ENCODE results near the gene CIC. TPM values are rescaled to one million over a fixed set of nuclear protein-coding genes. Genes with fewer than 3 reads are reported as not detected.

The CIC gene
- polyA plus RNA-seq, 2 of the 4 experiments (the other 2 are of a cell fraction), result 7.2 to 56.4 TPM

- Histone ChIP-seq H3K9me3 (no peaks in the 10 kb centered on the region), H3K4me3 (peak overlapping the region; percentile 75), H3K27ac (peak overlapping the region; percentile 71 to 78), H3K4me2 (peak overlapping the region; percentile 91), H3K4me1 (peaks cover 19% of the 10 kb centered on the region; the same call in 2 of the 3 replicates)
- WGBS (ENCODE audit: missing lambda C conversion rate), result 74% methylated on average over 69 of the region's 92 CpGs
- no peak for TF ChIP-seq ZFP36 (IDR thresholded peaks at IDR 0.05; ENCODE audit: borderline replicate concordance, partially characterized antibody)
- 0 out of 2 replicates have a peak, but pooled peaks have one; percentile 49 for TF ChIP-seq TP53 (CRISPR knock-in tag; IDR thresholded peaks at IDR 0.05)
- ChIA-PET POLR2A (no interaction called here), CTCF (interaction anchor here (0.9 to 6.3 kb wide), 13 partner anchors 9 to 289 kb away, joined by 3 to 39 read pairs (median 6); partner anchors contain the start of genes GSK3A, POU2F2 and TMEM145)
- FAIRE-seq (no peak), DNase-seq (ENCODE audit: low read depth in 1 of 2, low spot score in 1 of 2) (no peak), ATAC-seq (peak; percentile 1 to 2; a peak in 1 of 6 replicates)
Measured at GRCh38 chr19:42323852-42324654, 55.0 kb downstream of the CIC start.

GRCh38 chr19:42324655-42325307 lies 55.7 kb downstream of the CIC start:
- Histone ChIP-seq H3K4me1 (peaks cover 19% of the 10 kb centered on the region; the same call in 2 of the 3 replicates), H3K27ac (peak overlapping the region; percentile 71 to 78), H3K9me3 (no peaks in the 10 kb centered on the region), H3K4me3 (peak overlapping the region; percentile 75), H3K4me2 (peak overlapping the region; percentile 91)
- ATAC-seq (no peak; a peak in 2 of 6 replicates), DNase-seq (ENCODE audit: low read depth in 1 of 2, low spot score in 1 of 2) (no peak), FAIRE-seq (no peak)
- ChIA-PET POLR2A (no interaction called here), CTCF (interaction anchor here (2.0 to 6.3 kb wide), 2 partner anchors 45 to 79 kb away, joined by 6 to 39 read pairs; no protein-coding TSS in a partner anchor)
- no peak for TF ChIP-seq JUNB (IDR thresholded peaks at IDR 0.05)
- no peak for TF ChIP-seq CBX8 (IDR thresholded peaks at IDR 0.05)
- peak; percentile 62; the same call in 1 of the 2 replicates for TF ChIP-seq ESRRA (IDR thresholded peaks at IDR 0.05; ENCODE audit: borderline replicate concordance, low read length)
- peak; percentile 91; a peak in 4 of 5 replicates for TF ChIP-seq RAD21 (conservative IDR thresholded peaks at IDR 0.05 in 1 of 2, IDR thresholded peaks at IDR 0.05 in 1 of 2)
- TF ChIP-seq TP53 (CRISPR knock-in tag; IDR thresholded peaks at IDR 0.05), result no peak
- peak; percentile 70; the same call in 1 of the 2 replicates for TF ChIP-seq E2F6 (IDR thresholded peaks at IDR 0.05; ENCODE audit: borderline replicate concordance, low read depth)
- no peak for TF ChIP-seq BCL3 (IDR thresholded peaks at IDR 0.05)
- TF ChIP-seq RCOR1 (IDR thresholded peaks at IDR 0.05; ENCODE audit: low read depth, low read length), result peak; percentile 84; the same call in 1 of the 2 replicates
- TF ChIP-seq ZFP36 (IDR thresholded peaks at IDR 0.05; ENCODE audit: borderline replicate concordance, partially characterized antibody), result no peak
- TF ChIP-seq CHD4 (IDR thresholded peaks at IDR 0.05; ENCODE audit: borderline replicate concordance), result peak; percentile 97; the same call in 1 of the 2 replicates
- TF ChIP-seq KDM1A (IDR thresholded peaks at IDR 0.05; ENCODE audit: low read depth), result peak; percentile 95
- TF ChIP-seq BHLHE40 (IDR thresholded peaks at IDR 0.05; ENCODE audit: low read depth, low read length), result 0 out of 2 replicates have a peak, but pooled peaks have one; percentile 5
- no peak for TF ChIP-seq ZNF302 (CRISPR knock-in tag; IDR thresholded peaks at IDR 0.05)
- no peak for TF ChIP-seq HES2 (IDR thresholded peaks at IDR 0.05)
- no peak for TF ChIP-seq RARB (CRISPR knock-in tag; IDR thresholded peaks at IDR 0.05)
- TF ChIP-seq FOSL2 (IDR thresholded peaks at IDR 0.05), result no peak
- TF ChIP-seq FOSL2 (CRISPR knock-in tag; IDR thresholded peaks at IDR 0.05), result peak; percentile 33; the same call in 1 of the 2 replicates
- TF ChIP-seq HOXA7 (CRISPR knock-in tag; IDR thresholded peaks at IDR 0.05), result no peak
- 0 out of 4 replicates have a peak, but pooled peaks of 1 of the 2 experiments have one; percentile 50 for TF ChIP-seq CEBPB (IDR thresholded peaks at IDR 0.05)
- no peak for TF ChIP-seq REST (IDR thresholded peaks at IDR 0.05)
- peak; percentile 100 for TF ChIP-seq CTCF (IDR thresholded peaks at IDR 0.05)
- no peak for TF ChIP-seq ELK1 (IDR thresholded peaks at IDR 0.05; ENCODE audit: low read depth, low read length)
- peak; percentile 96 for TF ChIP-seq HDAC2 (IDR thresholded peaks at IDR 0.05)
- WGBS (ENCODE audit: missing lambda C conversion rate), result 5% methylated on average over 28 of the region's 38 CpGs

All from A549 (cell line).